IMR-90 (cell line): ENCODE data around the gene CTSF.

Experiments
- CEBPB ChIP-seq: IDR thresholded peaks from 2 replicates; pipeline ENCODE4 v1.6.1; 2012; ENCODE audit warnings: low read depth, low read length, improper control_type of control experiment
- CHD1 ChIP-seq: IDR thresholded peaks from 2 replicates; pipeline ENCODE4 v1.6.1; 2012; ENCODE audit warnings: low read depth, low read length, improper control_type of control experiment
- MXI1 ChIP-seq: IDR thresholded peaks from 2 replicates; pipeline ENCODE4 v1.6.1; 2012; ENCODE audit warnings: low read depth, mild to moderate bottlenecking, low read length, moderate library complexity, borderline replicate concordance
- NFE2L2 ChIP-seq: fragments of 150-350 bp; IDR thresholded peaks from 2 replicates; pipeline ENCODE4 v1.6.1; 2016; ENCODE audit warnings: low read depth, mild to moderate bottlenecking, low read length
- POLR2A ChIP-seq: IDR thresholded peaks from 2 replicates; pipeline ENCODE4 v1.6.1; 2012; ENCODE audit warnings: mild to moderate bottlenecking, low read depth, low read length
- RAD21 ChIP-seq: IDR thresholded peaks from 2 replicates; pipeline ENCODE4 v1.6.1; 2012; ENCODE audit warnings: low read length, improper control_type of control experiment
- RFX5 ChIP-seq: IDR thresholded peaks from 2 replicates; pipeline ENCODE4 v1.8.0; 2012; ENCODE audit warnings: low read depth, mild to moderate bottlenecking, low read length, moderate library complexity
- TF ChIP-seq, protein P1 (sequence below): conservative IDR thresholded peaks from 2 replicates; pipeline ENCODE4 v1.5.1; 2012; ENCODE audit warnings: mild to moderate bottlenecking, low read depth, low read length, improper control_type of control experiment
- TF ChIP-seq, protein P2 (sequence below): fragments of 150-350 bp; IDR thresholded peaks from 2 replicates; pipeline ENCODE4 v1.6.1; 2016; ENCODE audit warnings: low read depth, mild to moderate bottlenecking, low read length, moderate library complexity, borderline replicate concordance

DNA sequence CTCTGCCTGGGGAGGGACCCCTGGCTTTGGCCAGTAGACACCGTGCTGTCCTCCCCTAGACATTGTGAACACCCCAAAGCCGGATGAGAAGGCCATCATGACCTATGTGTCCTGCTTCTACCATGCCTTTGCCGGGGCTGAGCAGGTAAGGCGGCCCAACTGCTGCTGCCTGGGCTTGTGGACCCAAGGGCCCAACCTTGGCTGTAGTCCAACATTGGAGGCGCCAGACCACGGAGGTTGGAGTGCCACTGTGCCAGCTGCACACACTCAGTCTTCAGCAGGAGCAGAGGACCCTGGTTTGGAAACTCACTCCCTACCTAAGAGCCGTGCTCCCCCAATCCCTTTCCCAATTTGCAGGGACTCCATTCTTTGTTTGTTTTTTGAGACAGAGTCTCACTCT is 12.3 kb downstream of the CTSF start:
- TF ChIP-seq POLR2A, result no peak
- TF ChIP-seq, protein P1, sequence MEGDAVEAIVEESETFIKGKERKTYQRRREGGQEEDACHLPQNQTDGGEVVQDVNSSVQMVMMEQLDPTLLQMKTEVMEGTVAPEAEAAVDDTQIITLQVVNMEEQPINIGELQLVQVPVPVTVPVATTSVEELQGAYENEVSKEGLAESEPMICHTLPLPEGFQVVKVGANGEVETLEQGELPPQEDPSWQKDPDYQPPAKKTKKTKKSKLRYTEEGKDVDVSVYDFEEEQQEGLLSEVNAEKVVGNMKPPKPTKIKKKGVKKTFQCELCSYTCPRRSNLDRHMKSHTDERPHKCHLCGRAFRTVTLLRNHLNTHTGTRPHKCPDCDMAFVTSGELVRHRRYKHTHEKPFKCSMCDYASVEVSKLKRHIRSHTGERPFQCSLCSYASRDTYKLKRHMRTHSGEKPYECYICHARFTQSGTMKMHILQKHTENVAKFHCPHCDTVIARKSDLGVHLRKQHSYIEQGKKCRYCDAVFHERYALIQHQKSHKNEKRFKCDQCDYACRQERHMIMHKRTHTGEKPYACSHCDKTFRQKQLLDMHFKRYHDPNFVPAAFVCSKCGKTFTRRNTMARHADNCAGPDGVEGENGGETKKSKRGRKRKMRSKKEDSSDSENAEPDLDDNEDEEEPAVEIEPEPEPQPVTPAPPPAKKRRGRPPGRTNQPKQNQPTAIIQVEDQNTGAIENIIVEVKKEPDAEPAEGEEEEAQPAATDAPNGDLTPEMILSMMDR, result no peak
- TF ChIP-seq RFX5, result no peak
- TF ChIP-seq, protein P2, sequence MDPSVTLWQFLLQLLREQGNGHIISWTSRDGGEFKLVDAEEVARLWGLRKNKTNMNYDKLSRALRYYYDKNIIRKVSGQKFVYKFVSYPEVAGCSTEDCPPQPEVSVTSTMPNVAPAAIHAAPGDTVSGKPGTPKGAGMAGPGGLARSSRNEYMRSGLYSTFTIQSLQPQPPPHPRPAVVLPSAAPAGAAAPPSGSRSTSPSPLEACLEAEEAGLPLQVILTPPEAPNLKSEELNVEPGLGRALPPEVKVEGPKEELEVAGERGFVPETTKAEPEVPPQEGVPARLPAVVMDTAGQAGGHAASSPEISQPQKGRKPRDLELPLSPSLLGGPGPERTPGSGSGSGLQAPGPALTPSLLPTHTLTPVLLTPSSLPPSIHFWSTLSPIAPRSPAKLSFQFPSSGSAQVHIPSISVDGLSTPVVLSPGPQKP, result no peak
- TF ChIP-seq RAD21, result no peak
- TF ChIP-seq NFE2L2, result no peak
- TF ChIP-seq CEBPB, result no peak
- no peak for TF ChIP-seq CHD1
- TF ChIP-seq MXI1, result no peak
